HG03175 (cell line): ENCODE results near the gene RRP7A.
A peak's percentile ranks its signal among the peaks of the same experiment; 100 is the strongest.
"Not testable (repeated sequence)": the region's sequence is repeated elsewhere in the genome, so short reads cannot be mapped to it uniquely, and the experiment has no call there.

Source experiments
- ATAC-seq: cut with Tn5 transposase; IDR thresholded peaks from one replicate; pipeline ENCODE4 v1.9.1; 2021; ENCODE audit warnings: mild to moderate bottlenecking, moderate library complexity; ENCODE audit not compliant: unreplicated experiment

Gene RRP7A

GRCh38 chr22:42500161-42500835 is 19.3 kb downstream of the RRP7A start:
- ATAC-seq: peak; percentile 66

DNA sequence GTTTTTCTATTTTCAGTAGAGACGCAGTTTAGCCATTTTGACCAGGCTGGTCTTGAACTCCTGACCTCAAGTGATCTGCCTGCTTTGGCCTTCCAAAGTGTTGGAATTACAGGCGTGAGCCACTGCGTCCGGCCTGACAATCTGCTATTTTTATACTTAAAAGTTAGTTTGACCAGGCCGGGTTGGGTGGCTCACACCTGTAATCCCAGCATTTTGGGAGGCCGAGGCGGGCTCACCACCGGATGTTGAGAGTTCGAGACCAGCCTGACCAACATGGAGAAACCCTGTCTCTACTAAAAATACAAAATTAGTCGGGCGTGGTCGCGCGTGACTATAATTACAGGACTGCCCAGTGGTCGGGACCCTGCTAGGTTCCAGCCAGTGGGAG is 19.8 kb downstream of the RRP7A start:
- not testable (repeated sequence) for ATAC-seq

GRCh38 chr22:42495533-42496141 is 24.0 kb downstream of the RRP7A start:
- ATAC-seq: peak; percentile 38

GRCh38 chr22:42493393-42493792 is 26.2 kb downstream of the RRP7A start:
- no peak for ATAC-seq

- ATAC-seq: no peak
Measured at GRCh38 chr22:42492323-42492690, 27.3 kb downstream of the RRP7A start.

- no peak for ATAC-seq
Measured at GRCh38 chr22:42490243-42490832, 29.3 kb downstream of the RRP7A start.

DNA sequence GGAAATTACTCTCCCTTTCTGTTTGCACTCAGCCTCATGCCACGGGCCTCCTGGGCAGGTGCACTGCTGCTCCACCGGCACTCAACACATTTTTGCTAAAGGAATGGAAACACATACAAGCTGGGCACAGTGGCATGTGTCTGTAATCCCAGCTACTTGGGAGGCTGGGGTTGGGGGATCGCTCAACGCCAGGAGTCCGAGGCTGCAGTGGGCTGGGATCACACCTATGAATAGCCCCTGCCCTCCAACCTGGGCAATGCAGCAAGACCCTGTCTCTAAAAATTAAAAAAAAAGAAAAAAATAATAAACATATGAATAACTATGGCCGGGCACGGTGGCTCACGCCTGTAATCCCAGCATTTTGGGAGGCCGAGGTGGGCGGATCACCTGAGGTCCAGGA is 30.6 kb downstream of the RRP7A start:
- ATAC-seq: no peak

GRCh38 chr22:42484506-42484905 is 35.1 kb downstream of the RRP7A start:
- no peak for ATAC-seq

DNA sequence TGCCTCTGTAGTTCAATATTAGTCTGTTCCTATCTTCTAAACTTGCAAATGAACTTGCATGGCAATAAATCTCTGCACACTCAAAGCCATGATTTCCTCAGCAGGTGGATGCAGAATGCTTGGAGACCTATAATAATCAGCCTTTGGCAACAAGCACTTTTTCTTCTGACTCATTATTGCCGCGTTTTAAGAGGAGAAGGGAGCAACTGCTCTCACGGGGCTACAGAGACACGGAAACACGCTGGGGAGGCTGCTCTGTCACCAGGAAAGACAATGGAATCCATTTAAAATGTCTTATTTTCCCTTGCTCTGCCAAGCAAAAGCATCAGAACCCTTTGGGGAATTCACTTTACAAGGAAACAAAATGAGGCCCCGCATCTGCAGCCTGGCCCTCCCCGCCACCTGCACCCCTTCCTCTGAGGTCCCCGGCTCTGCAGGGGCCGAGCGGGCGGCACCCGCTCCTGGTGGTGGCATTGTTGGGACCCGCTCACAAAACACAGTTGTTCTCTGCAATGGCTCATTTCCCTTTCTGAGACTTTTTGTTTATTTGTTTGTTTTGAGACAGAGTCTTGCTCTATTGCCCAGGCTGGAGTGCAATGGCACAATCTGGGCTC is 35.9 kb downstream of the RRP7A start:
- ATAC-seq: not testable (repeated sequence)

DNA sequence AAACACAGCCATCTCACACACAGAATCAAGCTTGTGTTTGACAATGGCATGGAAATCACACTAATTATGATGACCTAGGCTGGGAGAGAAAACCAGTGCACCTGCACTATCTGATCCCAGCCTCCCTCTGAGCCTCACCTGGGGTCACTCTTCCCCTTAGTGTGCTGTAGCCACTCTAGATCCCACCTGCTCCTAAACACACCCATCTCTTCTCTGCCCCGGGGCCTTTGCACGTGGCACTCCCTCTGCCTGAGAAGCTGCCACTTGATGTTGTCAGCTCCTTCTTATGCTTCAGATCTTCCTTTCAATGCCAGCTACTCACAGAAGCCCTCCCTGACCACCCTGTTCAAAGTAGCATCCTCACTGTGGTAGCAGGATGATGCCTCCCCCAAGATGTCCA is 44.5 kb downstream of the RRP7A start:
- ATAC-seq: no peak

DNA sequence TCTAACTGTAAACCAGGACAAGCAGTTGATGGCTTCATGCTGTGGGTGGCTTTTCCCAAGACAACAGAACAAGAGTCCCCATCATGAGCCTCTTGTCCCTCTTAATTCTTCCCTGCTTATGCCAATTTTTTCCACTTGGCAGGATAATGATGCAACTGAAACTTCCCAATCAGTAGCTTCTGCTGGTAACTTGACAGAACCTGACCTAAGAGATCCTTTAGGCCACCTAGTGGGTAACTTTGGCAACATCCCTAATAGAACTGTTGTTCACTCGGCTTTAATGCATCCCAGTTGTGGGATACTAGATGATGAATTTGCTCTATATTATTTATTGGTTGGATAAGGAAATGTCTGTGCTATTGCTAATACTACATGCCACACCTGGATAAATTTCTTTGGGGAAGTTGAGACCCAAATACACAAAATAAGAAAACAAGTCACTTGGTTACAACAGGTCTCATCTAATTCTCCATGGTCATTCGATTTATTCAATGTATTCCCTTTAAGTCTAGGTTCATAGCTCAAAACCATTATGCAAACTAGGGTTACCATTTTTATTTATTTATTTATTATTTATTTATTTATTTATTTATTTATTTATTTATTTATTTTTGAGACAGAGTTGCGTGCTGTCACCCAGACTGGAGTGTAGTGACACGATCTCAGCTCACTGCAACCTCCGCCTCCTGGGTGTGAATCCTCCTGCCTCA is 46.0 kb downstream of the RRP7A start:
- no peak for ATAC-seq

DNA sequence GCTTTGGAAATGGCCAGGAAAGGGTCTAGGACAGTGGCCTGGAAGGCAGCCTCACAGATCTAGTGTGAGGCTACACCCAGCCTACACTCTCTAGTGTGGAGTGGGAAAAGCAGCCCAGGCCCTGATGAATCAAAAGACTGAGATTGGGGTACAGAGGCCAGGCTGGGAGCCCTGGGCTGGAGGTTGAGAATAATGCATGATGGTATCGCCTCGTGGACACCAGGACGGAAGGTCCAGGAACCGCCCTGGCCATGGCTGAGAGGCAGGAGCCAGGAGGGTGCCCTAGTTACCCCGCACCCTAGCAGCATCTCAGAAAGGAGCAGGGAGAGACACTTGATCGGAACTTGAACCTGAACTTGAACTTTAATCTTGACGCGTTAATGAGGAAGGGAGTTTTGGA is 46.9 kb downstream of the RRP7A start:
- ATAC-seq: no peak

- no peak for ATAC-seq
Measured at GRCh38 chr22:42471441-42471840, 48.2 kb downstream of the RRP7A start.

- no peak for ATAC-seq
Measured at GRCh38 chr22:42470366-42471082, 49.1 kb downstream of the RRP7A start.

DNA sequence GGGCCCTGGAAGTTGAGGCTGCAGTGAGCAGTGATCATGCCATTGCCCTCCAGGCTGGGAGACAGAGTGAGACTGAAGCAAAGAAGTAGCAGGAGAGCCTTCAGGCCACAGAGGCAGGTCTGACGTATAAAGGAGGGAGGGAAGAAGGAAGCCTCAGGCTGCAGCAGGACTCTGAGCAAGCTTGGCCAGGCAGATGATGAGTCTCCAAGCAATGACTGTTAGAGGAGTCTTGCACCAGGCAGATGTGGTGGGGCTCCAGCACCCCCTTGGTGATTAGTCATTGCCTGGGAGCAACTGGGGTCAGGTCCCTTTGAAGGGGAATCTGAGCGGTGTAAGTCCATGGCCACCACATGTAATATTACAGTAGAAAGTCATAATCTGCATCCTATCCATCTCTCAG is 50.8 kb downstream of the RRP7A start:
- ATAC-seq: no peak

- ATAC-seq: no peak
Measured at GRCh38 chr22:42462016-42462415, 57.6 kb downstream of the RRP7A start.

GRCh38 chr22:42461511-42461910 is 58.1 kb downstream of the RRP7A start:
- no peak for ATAC-seq
